Metanephros (tissue), 2 donors: Measurements from ENCODE around the gene PODXL2. TPM values are rescaled to one million over a fixed set of nuclear protein-coding genes. Genes with fewer than 3 reads are reported as not detected.

Experiments
- small RNA-seq: library from RNA; depleted of rRNA; stranded (forward); fragments of <200 nt; gene quantifications from one replicate; pipeline ENCODE3, GENCODE V24; 2014; ENCODE audit warnings: low replicate concordance
- total RNA-seq: library from RNA; depleted of rRNA; stranded (reverse); fragments of >200 nt; gene quantifications from one replicate; pipeline ENCODE4 v1.2.3, GENCODE V29; 2014

The PODXL2 gene, protein sequence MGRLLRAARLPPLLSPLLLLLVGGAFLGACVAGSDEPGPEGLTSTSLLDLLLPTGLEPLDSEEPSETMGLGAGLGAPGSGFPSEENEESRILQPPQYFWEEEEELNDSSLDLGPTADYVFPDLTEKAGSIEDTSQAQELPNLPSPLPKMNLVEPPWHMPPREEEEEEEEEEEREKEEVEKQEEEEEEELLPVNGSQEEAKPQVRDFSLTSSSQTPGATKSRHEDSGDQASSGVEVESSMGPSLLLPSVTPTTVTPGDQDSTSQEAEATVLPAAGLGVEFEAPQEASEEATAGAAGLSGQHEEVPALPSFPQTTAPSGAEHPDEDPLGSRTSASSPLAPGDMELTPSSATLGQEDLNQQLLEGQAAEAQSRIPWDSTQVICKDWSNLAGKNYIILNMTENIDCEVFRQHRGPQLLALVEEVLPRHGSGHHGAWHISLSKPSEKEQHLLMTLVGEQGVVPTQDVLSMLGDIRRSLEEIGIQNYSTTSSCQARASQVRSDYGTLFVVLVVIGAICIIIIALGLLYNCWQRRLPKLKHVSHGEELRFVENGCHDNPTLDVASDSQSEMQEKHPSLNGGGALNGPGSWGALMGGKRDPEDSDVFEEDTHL
- total RNA-seq = 37.0 TPM

GRCh38 chr3:127628788-127629466, at the start of gene PODXL2:
Gene PODXL2 (plus strand): TSS chr3:127629185. CDS start chr3:127629220, 35 bp downstream.

DNA sequence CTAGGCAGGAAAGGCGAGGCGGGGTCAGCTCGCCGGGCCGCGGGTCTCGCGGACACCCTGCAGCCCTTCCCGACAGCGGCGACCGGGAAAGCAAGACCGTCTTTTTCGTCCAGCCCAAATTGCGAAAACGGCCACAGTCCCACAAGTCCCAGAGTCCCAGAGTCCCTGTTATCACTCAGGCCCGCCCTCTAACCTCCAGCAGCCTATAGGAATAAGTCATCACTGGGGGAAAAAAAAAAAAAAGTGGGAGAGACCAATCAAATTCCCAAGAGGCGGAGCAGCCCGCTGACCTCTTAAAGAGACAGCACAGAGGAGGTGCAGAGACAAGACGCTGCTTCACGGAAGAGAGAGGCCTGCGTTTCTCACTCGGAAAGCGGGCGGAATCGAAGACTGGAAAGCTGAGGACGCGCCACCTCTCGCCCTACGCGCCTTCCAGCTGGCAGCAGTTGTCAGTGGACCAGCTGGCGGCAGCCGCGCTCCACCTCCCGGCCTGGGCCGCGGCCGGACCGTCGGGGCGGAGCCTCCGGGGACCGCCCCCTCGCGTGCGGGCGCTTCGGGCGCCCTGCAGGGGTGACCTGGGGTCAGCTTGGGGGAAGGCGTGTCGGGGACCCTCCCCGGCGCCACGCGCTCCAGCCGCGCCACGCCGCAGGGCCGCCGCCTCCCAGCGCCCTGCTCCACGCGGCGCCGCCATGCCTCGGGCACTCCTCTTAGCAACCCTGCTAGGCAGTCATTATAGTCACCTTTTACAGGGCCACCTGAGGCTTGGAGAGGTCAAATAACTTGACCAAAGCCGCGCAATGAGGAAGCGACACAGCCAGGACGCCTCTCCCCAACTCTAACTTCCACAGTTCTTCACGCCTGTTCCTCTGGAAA, 38.2 kb upstream of the PODXL2 start, which contains the start of gene TPRA1:
Gene TPRA1, minus strand, starts transcription at position 141 of the 873 bp plus-strand sequence. CDS start 10,587 bp downstream, outside the sequence.

DNA sequence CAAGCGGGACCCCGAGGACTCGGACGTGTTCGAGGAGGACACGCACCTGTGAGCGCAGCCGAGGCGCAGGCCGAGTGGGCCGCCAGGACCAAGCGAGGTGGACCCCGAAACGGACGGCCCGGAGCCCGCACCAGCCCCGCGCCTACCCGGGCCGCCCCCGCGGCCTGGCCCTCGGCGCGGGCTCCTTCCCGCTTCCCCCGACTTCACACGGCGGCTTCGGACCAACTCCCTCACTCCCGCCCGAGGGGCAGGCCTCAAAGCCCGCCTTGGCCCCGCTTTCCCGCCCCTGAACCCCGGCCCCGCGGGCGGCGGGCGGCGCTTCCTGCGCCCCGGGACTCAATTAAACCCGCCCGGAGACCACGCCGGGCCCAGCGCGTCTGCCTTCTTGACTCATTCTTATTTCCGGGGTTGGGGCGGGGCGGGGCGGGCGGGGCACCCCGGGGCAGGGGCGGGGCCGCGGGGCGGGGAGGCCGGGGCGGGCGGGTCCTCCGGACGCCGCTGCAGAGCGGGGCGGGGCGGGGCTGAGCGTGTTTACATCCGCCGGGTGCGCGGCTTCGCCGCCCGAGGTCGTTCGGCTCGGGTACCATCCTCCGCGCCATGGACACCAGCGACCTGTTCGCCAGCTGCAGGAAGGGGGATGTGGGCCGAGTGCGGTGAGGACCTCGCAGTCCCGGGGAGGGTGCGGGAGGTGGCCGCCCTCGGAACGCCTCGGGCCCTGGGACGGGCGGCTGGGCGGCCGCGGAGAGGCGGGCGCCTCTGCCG, 43.6 kb downstream of the PODXL2 start, which contains the start of gene ABTB1:
Gene ABTB1, plus strand, starts transcription at position 524 of the 762 bp plus-strand sequence. Its CDS starts 74 bp downstream, at position 598.

Small RNA genes within 50 kb of the gene (small RNA-seq; reads per million reads assigned to genes)
- gene MIR7976 = 0.12 reads per million

Other genes starting within 250 kb of the PODXL2 start
- 34.6 TPM for gene TPRA1, start 38.5 kb upstream of the PODXL2 start, total RNA-seq
- 62.0 TPM for gene MCM2, start 30.8 kb upstream of the PODXL2 start, total RNA-seq
- gene ABTB1, start 43.8 kb downstream of the PODXL2 start, total RNA-seq = 30.7 TPM
- 34.1 TPM for gene MGLL, start 193.3 kb downstream of the PODXL2 start, total RNA-seq